NOMO-1 treated with dmso at 0.1 percent for 144 hours (cell line): ENCODE measurements around the gene NLRP3.
"Not testable (repeated sequence)": the region's sequence is repeated elsewhere in the genome, so short reads cannot be mapped to it uniquely, and the experiment has no call there.

Source experiments
- DNase-seq: peaks from one replicate; lab custom pipeline; 2025; ENCODE audit not compliant: unreplicated experiment; lab: John Stamatoyannopoulos, UW

The NLRP3 gene

GRCh38 chr1:247468481-247469140 is 52.6 kb downstream of the NLRP3 start:
- DNase-seq = no peak

GRCh38 chr1:247469141-247469535 is 53.2 kb downstream of the NLRP3 start:
- no peak for DNase-seq

- not testable (repeated sequence) for DNase-seq
Observed at GRCh38 chr1:247470942-247471429, 55.0 kb downstream of the NLRP3 start.

GRCh38 chr1:247471445-247472016 is 55.6 kb downstream of the NLRP3 start:
- no peak for DNase-seq

- no peak for DNase-seq
Observed at GRCh38 chr1:247472035-247472434, 56.1 kb downstream of the NLRP3 start.

GRCh38 chr1:247474367-247474766 is 58.4 kb downstream of the NLRP3 start:
- DNase-seq = no peak

GRCh38 chr1:247475793-247476192 is 59.8 kb downstream of the NLRP3 start:
- DNase-seq = no peak

- peak; percentile 21 for DNase-seq
Observed at GRCh38 chr1:247476328-247477058, 60.5 kb downstream of the NLRP3 start.

- no peak for DNase-seq
Observed at GRCh38 chr1:247482747-247483146, 66.8 kb downstream of the NLRP3 start.

GRCh38 chr1:247487057-247487456 is 71.1 kb downstream of the NLRP3 start:
- peak; percentile 20 for DNase-seq

GRCh38 chr1:247491328-247491727 is 75.4 kb downstream of the NLRP3 start:
- no peak for DNase-seq

GRCh38 chr1:247493106-247493505 is 77.1 kb downstream of the NLRP3 start:
- DNase-seq = no peak

- DNase-seq = peak; percentile 60
Observed at GRCh38 chr1:247494767-247495166, 78.8 kb downstream of the NLRP3 start.

GRCh38 chr1:247496581-247497285 is 80.8 kb downstream of the NLRP3 start:
- DNase-seq = no peak
